Cardiac fibroblast (primary cell): ENCODE results near the gene SNX11.
A peak's percentile ranks its signal among the peaks of the same experiment; 100 is the strongest.

ENCODE experiments used
- DNase-seq, 2 donors: peaks; one replicate each; pipeline versions ENCODE4 v3.0.0 to v3.0.0-alpha.2; 2010; ENCODE audit warnings: low read depth in 2 of 2
- H3K4me3 ChIP-seq, 2 donors: replicated peaks in 1 of 2; 1 replicate in 1 of 2; 2 replicates in 1 of 2; pipeline ENCODE4 v1.5.1; 2011; ENCODE audit warnings: low read depth in 2 of 2, low read length in 2 of 2, mild to moderate bottlenecking in 2 of 2, moderate library complexity in 1 of 2
- CTCF ChIP-seq: IDR thresholded peaks from one replicate; pipeline ENCODE4 v1.5.1; 2011; ENCODE audit warnings: low read depth, mild to moderate bottlenecking, low read length, inconsistent platforms

SNX11 gene

GRCh38 chr17:48110761-48111160 is 3.2 kb downstream of the SNX11 start:
- no peak for TF ChIP-seq CTCF
- no peak overlapping the region for H3K4me3 ChIP-seq
- no peak for DNase-seq

DNA sequence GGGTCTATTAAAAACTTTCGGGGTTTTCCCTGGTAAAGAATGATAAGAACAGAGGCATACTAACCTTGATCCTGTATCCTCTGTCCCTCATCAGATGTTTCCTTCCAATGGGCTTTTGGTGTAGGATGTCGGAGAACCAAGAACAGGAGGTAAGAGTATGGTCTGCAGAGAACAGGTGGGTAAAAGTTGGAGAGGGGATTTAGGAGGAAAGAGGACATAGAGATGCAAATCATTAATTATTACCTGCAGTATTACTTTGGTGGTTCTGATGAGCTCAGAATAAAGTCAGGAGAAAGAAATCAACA is 4.3 kb downstream of the SNX11 start:
- H3K4me3 ChIP-seq = no peak overlapping the region
- no peak for DNase-seq
- TF ChIP-seq CTCF = no peak

DNA sequence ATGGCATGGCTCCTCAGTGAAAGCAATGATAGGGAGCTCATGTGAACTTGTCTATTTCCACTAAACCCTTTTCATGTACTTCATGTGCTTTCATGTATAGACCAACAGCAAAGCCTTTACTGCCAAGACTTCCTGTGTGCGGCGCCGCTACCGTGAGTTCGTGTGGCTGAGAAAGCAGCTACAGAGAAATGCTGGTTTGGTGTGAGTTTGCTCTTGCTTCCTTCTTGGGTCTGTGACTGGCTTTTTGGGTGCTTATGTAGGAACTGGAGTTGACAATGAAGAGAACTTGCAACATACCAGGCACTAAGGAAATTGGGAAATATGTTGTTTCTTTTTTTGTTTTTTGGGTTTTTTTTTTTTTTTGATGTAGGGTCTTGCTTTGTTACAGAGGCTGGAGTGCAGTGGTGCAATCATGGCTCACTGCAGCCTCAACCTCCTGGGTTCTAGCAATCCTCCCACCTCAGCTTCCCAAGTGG is 5.7 kb downstream of the SNX11 start:
- TF ChIP-seq CTCF = no peak
- no peak overlapping the region for H3K4me3 ChIP-seq
- peak; percentile 29 to 48 for DNase-seq

GRCh38 chr17:48121923-48122664 is 14.5 kb downstream of the SNX11 start:
- no peak for DNase-seq
- H3K4me3 ChIP-seq = no peak overlapping the region
- no peak for TF ChIP-seq CTCF

DNA sequence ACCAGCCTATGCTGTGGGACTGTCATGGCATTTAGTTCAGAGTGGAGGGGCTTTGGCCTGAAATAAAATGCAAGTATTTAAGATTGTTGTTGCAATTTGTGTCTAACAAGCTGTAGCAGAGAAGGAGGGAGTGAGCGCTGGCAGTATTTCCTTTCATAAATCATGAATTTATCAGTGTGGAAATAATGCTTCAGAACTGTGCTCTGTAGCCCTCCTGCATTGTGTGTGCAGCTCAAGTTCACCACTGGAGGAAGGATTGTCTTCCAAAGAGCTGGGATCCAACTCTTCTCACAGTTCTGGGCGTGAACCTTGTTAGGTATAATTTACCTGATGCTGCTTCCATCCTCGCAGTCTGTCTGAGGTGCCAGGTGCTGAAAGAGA is 15.1 kb downstream of the SNX11 start:
- DNase-seq = no peak
- no peak for TF ChIP-seq CTCF
- H3K4me3 ChIP-seq = no peak overlapping the region

DNA sequence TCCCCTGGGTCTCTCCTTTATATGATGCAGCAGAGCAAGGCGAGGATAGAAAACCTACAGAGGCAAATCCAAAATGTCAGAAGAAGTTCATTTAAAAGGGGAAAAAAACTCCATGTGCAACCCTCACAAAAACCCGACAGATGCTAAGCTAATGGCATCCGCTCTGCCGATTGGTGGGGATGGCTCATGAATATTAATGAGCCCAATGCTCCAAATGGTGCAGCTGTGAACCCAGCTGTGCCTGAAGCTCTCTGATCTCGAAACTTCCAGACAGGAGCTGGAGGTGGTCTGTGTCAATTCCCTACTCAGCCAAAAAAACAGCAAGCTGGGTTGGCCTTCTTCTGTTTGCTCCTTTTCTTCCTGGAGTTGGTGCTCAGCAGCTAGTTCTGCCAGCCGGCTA is 15.5 kb downstream of the SNX11 start:
- no peak for TF ChIP-seq CTCF
- DNase-seq = no peak
- H3K4me3 ChIP-seq = no peak overlapping the region

- H3K4me3 ChIP-seq = no peak overlapping the region
- no peak for DNase-seq
- no peak for TF ChIP-seq CTCF
Observed at GRCh38 chr17:48123776-48124388, 16.3 kb downstream of the SNX11 start.
